Stimulated activated CD4-positive, alpha-beta T cell treated with anti-CD3 and anti-CD28 coated beads, Interleukin-2, amount 100 ng/mL, for 4 hours (primary cell): ENCODE data around the gene IFT122.
"Not testable (repeated sequence)": the region's sequence is repeated elsewhere in the genome, so short reads cannot be mapped to it uniquely, and the experiment has no call there.

Source experiments
- DNase-seq: peaks from one replicate; pipeline ENCODE4 v3.0.0-alpha.2; 2020; ENCODE audit warnings: low read depth

IFT122 gene

GRCh38 chr3:129498603-129499488 is 58.8 kb downstream of the IFT122 start:
- DNase-seq: not testable (repeated sequence)

GRCh38 chr3:129499604-129500333 is 59.7 kb downstream of the IFT122 start:
- DNase-seq: not testable (repeated sequence)

- DNase-seq: no peak
These were observed 60.3 kb downstream of the IFT122 start for GRCh38 chr3:129500334-129500658.

- DNase-seq: no peak
These were observed 61.6 kb downstream of the IFT122 start for GRCh38 chr3:129501630-129502029.

GRCh38 chr3:129502641-129503408 is 62.8 kb downstream of the IFT122 start:
- no peak for DNase-seq

- no peak for DNase-seq
These were observed 63.7 kb downstream of the IFT122 start for GRCh38 chr3:129503471-129504291.

GRCh38 chr3:129504471-129505100 is 64.6 kb downstream of the IFT122 start:
- DNase-seq: no peak

GRCh38 chr3:129505341-129505740 is 65.3 kb downstream of the IFT122 start:
- DNase-seq: no peak

GRCh38 chr3:129506231-129506742 is 66.3 kb downstream of the IFT122 start:
- no peak for DNase-seq

- no peak for DNase-seq
These were observed 67.3 kb downstream of the IFT122 start for GRCh38 chr3:129507181-129507831.

GRCh38 chr3:129512595-129512994 is 72.6 kb downstream of the IFT122 start:
- DNase-seq: no peak

- no peak for DNase-seq
These were observed 73.7 kb downstream of the IFT122 start for GRCh38 chr3:129513705-129514104.

- no peak for DNase-seq
These were observed 74.1 kb downstream of the IFT122 start for GRCh38 chr3:129514110-129514509.

- DNase-seq: no peak
These were observed 74.5 kb downstream of the IFT122 start for GRCh38 chr3:129514563-129514962.

GRCh38 chr3:129515108-129515820 is 75.2 kb downstream of the IFT122 start:
- DNase-seq: not testable (repeated sequence)

GRCh38 chr3:129515821-129516432 is 75.9 kb downstream of the IFT122 start:
- DNase-seq: not testable (repeated sequence)

GRCh38 chr3:129517516-129517915 is 77.5 kb downstream of the IFT122 start:
- no peak for DNase-seq

GRCh38 chr3:129518038-129518561 is 78.1 kb downstream of the IFT122 start:
- no peak for DNase-seq

GRCh38 chr3:129518581-129518980 is 78.6 kb downstream of the IFT122 start:
- DNase-seq: no peak
